PC-3 (cell line): ENCODE results near the gene CBLL2. TPM values are rescaled to one million over a fixed set of nuclear protein-coding genes. Genes with fewer than 3 reads are reported as not detected.

Experiments used
- ATAC-seq: fragments of 200-7000 bp; cut with Tn5 transposase; 2 replicates; pipeline ENCODE4 v1.9.1; 2020; ENCODE audit warnings: mild to moderate bottlenecking, moderate library complexity
- BruUV-seq: library from RNA; stranded (reverse); fragments of 400-500 nt; replicated peaks from 2 replicates; lab custom pipeline; 2021; lab: Mats Ljungman, UMichigan
- CTCF ChIA-PET: fragments of 300-600 bp; sonication (Branson Sonifier 250); formaldehyde crosslinking; loops from one replicate; lab custom pipeline; 2022; ENCODE audit warnings: antibody characterized with exemption; lab: Charles Lee
- POLR2A ChIA-PET: fragments of 300-600 bp; sonication (Branson Sonifier 250); formaldehyde crosslinking; loops from one replicate; lab custom pipeline; 2022; ENCODE audit warnings: antibody characterized with exemption; ENCODE audit not compliant: unreplicated experiment; lab: Charles Lee
- DNase-seq: peaks from one replicate; pipeline ENCODE4 v3.0.0-alpha.2; 2015
- H2AFZ ChIP-seq: fragments of 300-600 bp; sonication (generic); 2 replicates; pipeline ENCODE4 v1.6.0; 2016; ENCODE audit warnings: antibody characterized with exemption, low read length
- H3F3A ChIP-seq: fragments of 300-600 bp; sonication (generic); one replicate; pipeline ENCODE4 v1.6.0; 2017; ENCODE audit warnings: antibody characterized with exemption, low read length, control low read depth, mild to moderate bottlenecking; ENCODE audit not compliant: unreplicated experiment
- H3K27ac ChIP-seq: fragments of 300-600 bp; sonication (generic); 2 replicates; pipeline ENCODE4 v1.5.1; 2016; ENCODE audit warnings: mild to moderate bottlenecking, low read length
- H3K27me3 ChIP-seq: fragments of 300-600 bp; sonication (generic); 2 replicates; pipeline ENCODE4 v1.6.1; 2016; ENCODE audit warnings: low read length, mixed read lengths
- H3K36me3 ChIP-seq: fragments of 300-600 bp; sonication (generic); 2 replicates; pipeline ENCODE4 v1.6.1; 2016; ENCODE audit warnings: low read depth, mixed run types, low read length, mixed read lengths
- H3K4me1 ChIP-seq: fragments of 300-600 bp; sonication (generic); 2 replicates; pipeline ENCODE4 v1.5.1; 2016; ENCODE audit warnings: low read length; ENCODE audit not compliant: insufficient read depth
- H3K4me2 ChIP-seq: fragments of 300-600 bp; sonication (generic); 2 replicates; pipeline ENCODE4 v1.6.0; 2016; ENCODE audit warnings: low read length
- H3K4me3 ChIP-seq: fragments of 300-600 bp; sonication (generic); 2 replicates; pipeline ENCODE4 v1.5.1; 2016; ENCODE audit warnings: mild to moderate bottlenecking, low read length, mixed read lengths
- H3K79me2 ChIP-seq: fragments of 300-600 bp; sonication (generic); 2 replicates; pipeline ENCODE4 v1.6.1; 2017; ENCODE audit warnings: low read length, mixed read lengths
- H3K9ac ChIP-seq: fragments of 300-600 bp; sonication (generic); 2 replicates; pipeline ENCODE4 v1.6.0; 2016; ENCODE audit warnings: mild to moderate bottlenecking, low read length
- H3K9me2 ChIP-seq: fragments of 300-600 bp; sonication (generic); replicated peaks from 2 replicates; pipeline ENCODE4 v1.6.1; 2016; ENCODE audit warnings: mixed run types, low read length, mixed read lengths
- H3K9me3 ChIP-seq: fragments of 300-600 bp; sonication (generic); 2 replicates; pipeline ENCODE4 v1.6.1; 2016; ENCODE audit warnings: low read length, mixed read lengths
- H4K20me1 ChIP-seq: fragments of 300-600 bp; sonication (generic); 2 replicates; pipeline ENCODE4 v1.6.1; 2016; ENCODE audit warnings: low read length, mixed read lengths
- EZH2 ChIP-seq: fragments of 300-600 bp; sonication (generic); IDR thresholded peaks from one replicate; pipeline ENCODE4 v1.6.1; 2017; ENCODE audit warnings: antibody characterized with exemption, mild to moderate bottlenecking, low read length; ENCODE audit not compliant: unreplicated experiment
- EZH2phosphoT487 ChIP-seq: fragments of 300-600 bp; sonication (generic); IDR thresholded peaks from 2 replicates; pipeline ENCODE4 v1.6.1; 2018; ENCODE audit warnings: mild to moderate bottlenecking, antibody characterized with exemption, low read length, borderline replicate concordance
- intact Hi-C: fragments of 100-400 bp; cut with micrococcal nuclease; formaldehyde crosslinking; loops from 2 replicates; pipeline ENCODE4 v1.9.0; 2023
- total RNA-seq: library from RNA; depleted of rRNA; stranded (reverse); fragments of >200 nt; gene quantifications from 2 replicates; pipeline ENCODE4 v1.2.3, GENCODE V29; 2014
- TF ChIP-seq, protein P1 (sequence below): fragments of 300-600 bp; sonication (generic); conservative IDR thresholded peaks from 2 replicates; pipeline ENCODE4 v1.5.1; 2017; ENCODE audit warnings: antibody characterized with exemption, low read depth, mild to moderate bottlenecking, low read length

The CBLL2 gene
- total RNA-seq, 1 experiment from 2014 or later, result not detected

GRCh38 chrX:22315151-22315550 lies 42.4 kb downstream of the CBLL2 start:
- Histone ChIP-seq H3K9me2 (no peaks in the 10 kb centered on the region), H3K27ac (peak overlapping the region; percentile 66), H3K36me3 (no peaks in the 10 kb centered on the region), H3K79me2 (no peaks in the 10 kb centered on the region), H3K9me3 (no peaks in the 10 kb centered on the region), H3K9ac (0 out of 2 replicates have a peak overlapping the region, but pooled peaks have one; percentile 19), H4K20me1 (no peaks in the 10 kb centered on the region), H3K4me3 (0 out of 2 replicates have a peak overlapping the region, but pooled peaks have one; percentile 14), H3K4me1 (peaks cover 19% of the 10 kb centered on the region), H3K4me2 (peak overlapping the region; percentile 62), H3F3A (no peaks in the 10 kb centered on the region), H2AFZ (peak overlapping the region; percentile 7; the same call in 1 of the 2 replicates), H3K27me3 (no peaks in the 10 kb centered on the region)
- ChIA-PET POLR2A (interaction anchor here (0.5 kb wide), 1 partner anchor 50 kb away, joined by 3 read pairs; no protein-coding TSS in a partner anchor), CTCF (no interaction called here)
- no TSS peak for BruUV-seq
- ATAC-seq (peak; percentile 59), DNase-seq (no peak)
- TF ChIP-seq EZH2 (no peak), EZH2phosphoT487 (no peak)
- TF ChIP-seq, protein P1, sequence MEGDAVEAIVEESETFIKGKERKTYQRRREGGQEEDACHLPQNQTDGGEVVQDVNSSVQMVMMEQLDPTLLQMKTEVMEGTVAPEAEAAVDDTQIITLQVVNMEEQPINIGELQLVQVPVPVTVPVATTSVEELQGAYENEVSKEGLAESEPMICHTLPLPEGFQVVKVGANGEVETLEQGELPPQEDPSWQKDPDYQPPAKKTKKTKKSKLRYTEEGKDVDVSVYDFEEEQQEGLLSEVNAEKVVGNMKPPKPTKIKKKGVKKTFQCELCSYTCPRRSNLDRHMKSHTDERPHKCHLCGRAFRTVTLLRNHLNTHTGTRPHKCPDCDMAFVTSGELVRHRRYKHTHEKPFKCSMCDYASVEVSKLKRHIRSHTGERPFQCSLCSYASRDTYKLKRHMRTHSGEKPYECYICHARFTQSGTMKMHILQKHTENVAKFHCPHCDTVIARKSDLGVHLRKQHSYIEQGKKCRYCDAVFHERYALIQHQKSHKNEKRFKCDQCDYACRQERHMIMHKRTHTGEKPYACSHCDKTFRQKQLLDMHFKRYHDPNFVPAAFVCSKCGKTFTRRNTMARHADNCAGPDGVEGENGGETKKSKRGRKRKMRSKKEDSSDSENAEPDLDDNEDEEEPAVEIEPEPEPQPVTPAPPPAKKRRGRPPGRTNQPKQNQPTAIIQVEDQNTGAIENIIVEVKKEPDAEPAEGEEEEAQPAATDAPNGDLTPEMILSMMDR, result no peak
- intact Hi-C loops, result loop anchor here (2.0 to 10.0 kb wide), 2 partner anchors 50 to 210 kb away; no protein-coding TSS in a partner anchor

GRCh38 chrX:22320236-22320873 lies 47.6 kb downstream of the CBLL2 start:
- Histone ChIP-seq H3K27me3 (no peaks in the 10 kb centered on the region), H3K9ac (no peak overlapping the region), H3K4me1 (peaks cover 20% of the 10 kb centered on the region), H3K4me2 (no peak overlapping the region), H3K27ac (no peak overlapping the region), H4K20me1 (no peaks in the 10 kb centered on the region), H3K36me3 (no peaks in the 10 kb centered on the region), H3K9me2 (no peaks in the 10 kb centered on the region), H2AFZ (no peak overlapping the region), H3F3A (no peaks in the 10 kb centered on the region), H3K79me2 (no peaks in the 10 kb centered on the region), H3K4me3 (no peak overlapping the region), H3K9me3 (no peaks in the 10 kb centered on the region)
- ChIA-PET CTCF (no interaction called here), POLR2A (no interaction called here)
- no TSS peak for BruUV-seq
- TF ChIP-seq, protein P1, result no peak
- no peak for TF ChIP-seq EZH2phosphoT487
- TF ChIP-seq EZH2, result no peak
- no peak for ATAC-seq
- no peak for DNase-seq
- intact Hi-C loops, result no loop called here

DNA sequence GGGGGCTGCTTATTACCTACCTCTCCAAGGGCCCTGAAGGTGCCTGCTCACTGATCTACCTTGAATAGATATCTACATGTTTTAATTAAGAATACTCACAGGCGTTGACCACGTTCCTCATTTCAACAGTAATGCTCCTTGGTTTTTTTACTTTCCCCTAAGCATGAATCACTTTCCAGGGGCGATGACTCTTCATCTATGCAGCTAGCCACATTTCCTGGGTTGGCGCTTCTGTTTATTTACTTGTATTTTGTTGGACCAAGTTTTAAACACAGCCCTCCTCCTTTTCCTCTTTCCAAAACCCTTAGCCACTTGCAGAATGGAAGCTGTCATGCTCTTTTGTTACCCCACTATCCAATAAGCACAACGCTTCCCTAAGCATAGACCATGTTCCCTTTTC lies 50.8 kb downstream of the CBLL2 start:
- intact Hi-C loops, result no loop called here
- Histone ChIP-seq H3K27me3 (no peaks in the 10 kb centered on the region), H3K79me2 (no peaks in the 10 kb centered on the region), H3K27ac (peak overlapping the region; percentile 61), H3F3A (no peaks in the 10 kb centered on the region), H3K9ac (peak overlapping the region; percentile 32; the same call in 1 of the 2 replicates), H3K9me3 (no peaks in the 10 kb centered on the region), H3K36me3 (no peaks in the 10 kb centered on the region), H3K4me2 (peak overlapping the region; percentile 61), H2AFZ (peak overlapping the region; percentile 54; the same call in 1 of the 2 replicates), H3K4me1 (peaks cover 17% of the 10 kb centered on the region), H4K20me1 (no peaks in the 10 kb centered on the region), H3K4me3 (no peak overlapping the region), H3K9me2 (no peaks in the 10 kb centered on the region)
- ChIA-PET POLR2A (interaction anchor here (0.6 kb wide), 1 partner anchor 23 kb away, joined by 6 read pairs; no protein-coding TSS in a partner anchor), CTCF (no interaction called here)
- BruUV-seq, result no TSS peak
- no peak for TF ChIP-seq EZH2
- TF ChIP-seq EZH2phosphoT487, result no peak
- TF ChIP-seq, protein P1, result no peak
- DNase-seq (peak; percentile 79), ATAC-seq (peak; percentile 98)
